Neural progenitor cell (in vitro differentiated cells): ENCODE results near the gene RMI1. TPM values are rescaled to one million over a fixed set of nuclear protein-coding genes. Genes with fewer than 3 reads are reported as not detected.
"Not testable (repeated sequence)": the region's sequence is repeated elsewhere in the genome, so short reads cannot be mapped to it uniquely, and the experiment has no call there.

Experiments
- DNase-seq: peaks from one replicate; pipeline ENCODE4 v3.0.0-alpha.2; 2016; ENCODE audit warnings: low spot score
- H2AFZ ChIP-seq: fragments of 200-600 bp; sonication (generic); replicated peaks from 2 replicates; pipeline ENCODE4 v1.6.1; 2016; ENCODE audit warnings: antibody characterized with exemption
- H3F3A ChIP-seq: fragments of 200-600 bp; sonication (generic); 2 replicates; pipeline ENCODE4 v1.6.1; 2016; ENCODE audit warnings: antibody characterized with exemption, low read depth
- H3K27ac ChIP-seq: fragments of 200-600 bp; sonication (generic); 2 replicates; pipeline ENCODE4 v1.5.1; 2016; ENCODE audit warnings: mild to moderate bottlenecking
- H3K27me3 ChIP-seq: fragments of 200-600 bp; sonication (generic); 2 replicates; pipeline ENCODE4 v1.6.1; 2016; ENCODE audit warnings: mild to moderate bottlenecking, moderate library complexity
- H3K36me3 ChIP-seq: fragments of 200-600 bp; sonication (generic); 2 replicates; pipeline ENCODE4 v1.5.1; 2016
- H3K4me1 ChIP-seq: fragments of 200-600 bp; sonication (generic); 2 replicates; pipeline ENCODE4 v1.6.1; 2016; ENCODE audit warnings: mixed run types
- H3K4me2 ChIP-seq: fragments of 200-600 bp; sonication (generic); 2 replicates; pipeline ENCODE4 v1.6.1; 2016
- H3K4me3 ChIP-seq: fragments of 200-600 bp; sonication (generic); 2 replicates; pipeline ENCODE4 v1.5.1; 2016
- H3K79me2 ChIP-seq: fragments of 200-600 bp; sonication (generic); 2 replicates; pipeline ENCODE4 v1.6.1; 2016; ENCODE audit warnings: low read depth
- H3K9ac ChIP-seq: fragments of 200-600 bp; sonication (generic); 2 replicates; pipeline ENCODE4 v1.6.1; 2016
- H3K9me3 ChIP-seq: fragments of 200-600 bp; sonication (generic); 2 replicates; pipeline ENCODE4 v1.5.1; 2016; ENCODE audit warnings: low read depth
- H4K20me1 ChIP-seq: fragments of 200-600 bp; sonication (generic); 2 replicates; pipeline ENCODE4 v1.6.1; 2016; ENCODE audit warnings: low read depth
- H3K27ac Mint-ChIP-seq: 3 replicates; pipeline ENCODE4 v1.8.0; 2021; ENCODE audit warnings: mixed read lengths
- H3K27me3 Mint-ChIP-seq: 2 replicates; pipeline ENCODE4 v1.8.0; 2022; ENCODE audit warnings: low read depth, mild to moderate bottlenecking, inconsistent platforms, moderate library complexity, mixed read lengths; ENCODE audit not compliant: insufficient read depth
- H3K36me3 Mint-ChIP-seq: 3 replicates; pipeline ENCODE4 v1.8.0; 2021; ENCODE audit warnings: mixed read lengths
- H3K4me1 Mint-ChIP-seq: 3 replicates; pipeline ENCODE4 v1.8.0; 2021; ENCODE audit warnings: mixed read lengths
- H3K4me3 Mint-ChIP-seq: 3 replicates; pipeline ENCODE4 v1.8.0; 2021; ENCODE audit warnings: mild to moderate bottlenecking, moderate library complexity, mixed read lengths
- H3K9me3 Mint-ChIP-seq: 3 replicates; pipeline ENCODE4 v1.8.0; 2020; ENCODE audit warnings: mixed read lengths
- CTCF ChIP-seq: fragments of 200-600 bp; sonication (generic); IDR thresholded peaks from 2 replicates; pipeline ENCODE4 v1.5.1; 2017; ENCODE audit warnings: antibody characterized with exemption, mild to moderate bottlenecking
- EZH2 ChIP-seq: fragments of 200-600 bp; sonication (generic); IDR thresholded peaks from 2 replicates; pipeline ENCODE4 v1.6.1; 2017; ENCODE audit warnings: antibody characterized with exemption, mild to moderate bottlenecking, moderate library complexity
- EZH2phosphoT487 ChIP-seq: fragments of 200-600 bp; sonication (generic); IDR thresholded peaks from 2 replicates; pipeline ENCODE4 v1.6.1; 2017; ENCODE audit warnings: antibody characterized with exemption
- total RNA-seq: library from RNA; depleted of rRNA; stranded (reverse); fragments of >200 nt; gene quantifications from 2 replicates; pipeline ENCODE4 v1.2.3, GENCODE V29; 2015; ENCODE audit warnings: low replicate concordance

Gene RMI1
- total RNA-seq, 1 donor from 2014 or later: 35.7 TPM

- H3K27me3 ChIP-seq: no peaks in the 10 kb centered on the region
- no peaks in the 10 kb centered on the region for H3K4me1 ChIP-seq
- H3K4me3 ChIP-seq: no peak overlapping the region
- no peaks in the 10 kb centered on the region for H3F3A ChIP-seq
- H4K20me1 ChIP-seq: no peaks in the 10 kb centered on the region
- Mint-ChIP-seq H3K4me1 (no peaks in the 10 kb centered on the region), H3K27ac (no peak overlapping the region), H3K4me3 (no peak overlapping the region), H3K9me3 (peaks cover 2% of the 10 kb centered on the region), H3K36me3 (no peaks in the 10 kb centered on the region), H3K27me3 (no peaks in the 10 kb centered on the region)
- DNase-seq: no peak
- TF ChIP-seq EZH2 (no peak), EZH2phosphoT487 (no peak), CTCF (no peak)
- H3K27ac ChIP-seq: no peak overlapping the region
- H3K9me3 ChIP-seq: no peaks in the 10 kb centered on the region
- no peak overlapping the region for H3K9ac ChIP-seq
- H3K36me3 ChIP-seq: no peaks in the 10 kb centered on the region
- no peaks in the 10 kb centered on the region for H3K79me2 ChIP-seq
- no peak overlapping the region for H3K4me2 ChIP-seq
- H2AFZ ChIP-seq: no peak overlapping the region
Measured at GRCh38 chr9:84024041-84024575, 43.5 kb downstream of the RMI1 start.

- Mint-ChIP-seq H3K4me3 (no peak overlapping the region), H3K36me3 (no peaks in the 10 kb centered on the region), H3K9me3 (no peaks in the 10 kb centered on the region), H3K27me3 (no peaks in the 10 kb centered on the region), H3K4me1 (no peaks in the 10 kb centered on the region), H3K27ac (no peak overlapping the region)
- Histone ChIP-seq H3K36me3 (no peaks in the 10 kb centered on the region), H3K27ac (no peak overlapping the region), H3K79me2 (no peaks in the 10 kb centered on the region), H2AFZ (no peak overlapping the region), H3K4me1 (no peaks in the 10 kb centered on the region), H3K9me3 (no peaks in the 10 kb centered on the region), H3K27me3 (no peaks in the 10 kb centered on the region), H4K20me1 (no peaks in the 10 kb centered on the region), H3K9ac (no peak overlapping the region), H3F3A (no peaks in the 10 kb centered on the region), H3K4me2 (no peak overlapping the region), H3K4me3 (no peak overlapping the region)
- DNase-seq: no peak
- TF ChIP-seq EZH2phosphoT487: no peak
- TF ChIP-seq CTCF: no peak
- no peak for TF ChIP-seq EZH2
Measured at GRCh38 chr9:84027201-84027600, 46.6 kb downstream of the RMI1 start.

GRCh38 chr9:84031534-84031933 is 50.9 kb downstream of the RMI1 start:
- no peaks in the 10 kb centered on the region for H3K4me1 Mint-ChIP-seq
- Histone ChIP-seq H2AFZ (no peak overlapping the region), H3K36me3 (no peaks in the 10 kb centered on the region), H3K9ac (no peak overlapping the region), H3K4me1 (no peaks in the 10 kb centered on the region), H3K27ac (no peak overlapping the region), H3K79me2 (no peaks in the 10 kb centered on the region), H3K4me2 (no peak overlapping the region), H4K20me1 (no peaks in the 10 kb centered on the region), H3F3A (no peaks in the 10 kb centered on the region), H3K4me3 (no peak overlapping the region), H3K9me3 (no peaks in the 10 kb centered on the region), H3K27me3 (no peaks in the 10 kb centered on the region)
- TF ChIP-seq CTCF: no peak
- TF ChIP-seq EZH2phosphoT487: no peak
- TF ChIP-seq EZH2: no peak
- H3K9me3 Mint-ChIP-seq: no peaks in the 10 kb centered on the region
- H3K27ac Mint-ChIP-seq: no peak overlapping the region
- no peaks in the 10 kb centered on the region for H3K36me3 Mint-ChIP-seq
- no peak overlapping the region for H3K4me3 Mint-ChIP-seq
- no peaks in the 10 kb centered on the region for H3K27me3 Mint-ChIP-seq
- no peak for DNase-seq

GRCh38 chr9:84041857-84042256 is 61.3 kb downstream of the RMI1 start:
- H3K4me1 Mint-ChIP-seq, H3K9ac ChIP-seq, H3K36me3 ChIP-seq, H3K79me2 ChIP-seq, H3K4me3 ChIP-seq, H2AFZ ChIP-seq, H3K36me3 Mint-ChIP-seq, H3K27me3 Mint-ChIP-seq, H3K27ac Mint-ChIP-seq, H3K4me3 Mint-ChIP-seq, H3K27me3 ChIP-seq, H3K4me2 ChIP-seq, H3F3A ChIP-seq, H3K27ac ChIP-seq, H4K20me1 ChIP-seq, DNase-seq, H3K9me3 ChIP-seq, H3K4me1 ChIP-seq: not testable (repeated sequence)
- H3K9me3 Mint-ChIP-seq: peaks cover 37% of the 10 kb centered on the region
